GM21360 (cell line): ENCODE data around the gene EFHC2.

Source experiments
- ATAC-seq: cut with Tn5 transposase; IDR thresholded peaks from one replicate; pipeline ENCODE4 v1.9.1; 2021; ENCODE audit warnings: mild to moderate bottlenecking, moderate library complexity; ENCODE audit not compliant: unreplicated experiment

EFHC2 gene, protein sequence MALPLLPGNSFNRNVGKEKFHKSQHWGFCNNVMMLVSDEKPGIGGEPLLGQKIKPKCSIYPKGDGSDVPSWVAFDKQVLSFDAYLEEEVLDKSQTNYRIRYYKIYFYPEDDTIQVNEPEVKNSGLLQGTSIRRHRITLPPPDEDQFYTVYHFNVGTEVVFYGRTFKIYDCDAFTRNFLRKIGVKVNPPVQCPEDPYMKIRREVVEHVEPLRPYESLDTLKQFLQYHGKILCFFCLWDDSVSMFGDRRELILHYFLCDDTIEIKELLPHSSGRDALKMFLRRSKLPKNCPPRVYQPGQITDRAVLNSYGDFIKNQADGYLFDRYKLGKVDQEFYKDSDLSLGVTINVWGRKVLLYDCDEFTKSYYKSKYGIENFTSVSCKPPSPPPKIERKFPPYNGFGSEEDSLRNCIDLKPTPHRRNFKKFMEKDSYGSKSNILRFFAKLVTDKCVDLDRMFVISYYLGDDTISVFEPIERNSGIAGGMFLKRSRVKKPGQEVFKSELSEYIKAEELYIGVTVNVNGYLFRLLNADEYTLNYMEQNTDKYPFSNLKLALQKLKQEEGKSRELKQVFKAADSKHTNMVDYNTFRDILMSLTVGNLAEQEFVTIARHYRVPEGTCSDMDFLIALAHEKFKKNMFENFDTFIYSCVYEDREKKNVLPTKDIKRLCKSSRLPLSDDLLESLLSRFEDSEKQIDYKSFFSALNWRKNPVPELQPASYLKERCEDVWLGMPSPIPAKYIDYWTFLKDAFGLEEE

DNA sequence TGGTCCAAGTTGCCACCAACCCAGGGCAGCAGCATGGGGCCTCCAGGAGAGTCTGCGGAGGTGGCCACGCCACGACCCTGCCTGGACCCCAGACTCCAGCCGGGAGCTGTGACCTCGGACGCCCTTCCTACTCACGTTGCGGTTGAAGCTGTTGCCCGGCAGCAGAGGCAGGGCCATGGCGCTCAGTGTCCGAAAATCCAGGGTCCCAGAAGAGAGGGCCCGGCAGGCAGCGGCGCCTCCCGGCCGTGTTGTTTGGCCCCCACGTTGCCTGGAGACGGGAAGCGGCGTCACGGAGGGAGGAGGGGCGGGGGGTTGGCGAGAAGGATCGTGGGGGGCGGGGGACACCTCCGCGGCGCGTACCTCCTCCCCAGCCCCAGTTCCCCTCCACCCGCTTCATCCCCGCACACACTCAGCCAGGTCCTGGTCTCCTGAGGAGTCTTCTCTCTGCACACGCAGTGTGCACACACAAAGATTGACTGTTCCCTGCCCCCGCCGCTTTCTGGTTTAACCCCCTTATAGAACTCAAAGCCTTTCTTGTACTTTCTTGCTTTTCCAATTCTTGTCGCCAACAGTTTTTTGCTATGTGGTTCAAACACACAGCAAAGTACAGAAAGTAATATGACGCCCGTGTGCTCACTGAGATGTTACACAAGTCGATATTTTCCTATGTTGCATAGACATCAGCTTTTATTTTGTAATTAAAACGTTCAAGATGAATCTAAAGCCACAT is at the start of gene EFHC2:
Gene EFHC2, minus strand, starts transcription at position 261 of the 730 bp plus-strand sequence. Its CDS starts 84 bp downstream, at position 177.
- ATAC-seq: no peak

DNA sequence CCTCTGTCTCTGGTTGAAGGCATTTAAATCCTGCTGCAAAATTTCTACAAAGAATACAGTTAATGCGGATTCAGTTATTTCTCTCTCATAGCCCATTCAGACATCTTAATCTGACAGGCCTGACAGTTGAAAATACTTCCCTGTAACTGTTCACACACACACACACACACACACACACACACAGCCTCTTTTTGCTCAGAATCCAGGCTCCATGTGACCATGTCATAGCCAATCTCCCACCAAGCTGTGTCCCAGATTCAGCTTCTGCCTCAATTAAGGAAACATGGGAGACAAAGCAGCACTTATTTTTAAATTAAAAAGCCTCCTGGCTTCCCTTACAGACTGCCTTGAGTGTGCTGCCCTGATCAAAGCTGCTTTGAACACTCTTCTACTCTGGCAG is 49.3 kb upstream of the EFHC2 start:
- ATAC-seq: no peak

DNA sequence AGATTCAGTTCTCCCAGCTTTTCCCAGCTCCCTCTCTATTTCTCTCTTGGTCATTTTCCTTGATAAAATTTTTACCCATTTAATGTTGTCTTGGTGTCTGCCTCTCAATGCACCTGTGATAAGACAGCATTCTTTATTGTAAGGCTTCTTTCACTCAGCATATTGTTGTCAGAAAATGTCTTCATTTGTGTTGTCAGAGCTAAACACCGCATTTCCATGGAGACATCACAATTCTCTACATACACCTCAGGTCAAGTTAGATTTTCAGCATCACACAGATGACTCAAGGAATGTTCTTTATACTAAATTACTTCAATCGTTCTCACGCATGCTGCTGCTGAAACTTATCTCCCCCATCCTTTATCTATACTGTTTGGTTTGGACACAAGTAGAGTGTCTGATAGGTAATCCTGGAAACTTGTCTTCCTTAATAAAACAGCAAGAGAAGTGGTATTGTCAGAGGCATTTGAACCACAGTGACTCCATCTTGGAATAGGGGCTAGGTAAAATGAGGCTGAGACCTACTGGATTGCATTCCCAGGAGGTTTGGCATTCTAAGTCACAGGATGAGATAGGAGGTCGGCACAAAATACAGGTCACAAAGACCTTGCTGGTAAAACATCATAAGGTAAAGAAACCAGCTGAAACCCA is 41.3 kb upstream of the EFHC2 start:
- no peak for ATAC-seq

DNA sequence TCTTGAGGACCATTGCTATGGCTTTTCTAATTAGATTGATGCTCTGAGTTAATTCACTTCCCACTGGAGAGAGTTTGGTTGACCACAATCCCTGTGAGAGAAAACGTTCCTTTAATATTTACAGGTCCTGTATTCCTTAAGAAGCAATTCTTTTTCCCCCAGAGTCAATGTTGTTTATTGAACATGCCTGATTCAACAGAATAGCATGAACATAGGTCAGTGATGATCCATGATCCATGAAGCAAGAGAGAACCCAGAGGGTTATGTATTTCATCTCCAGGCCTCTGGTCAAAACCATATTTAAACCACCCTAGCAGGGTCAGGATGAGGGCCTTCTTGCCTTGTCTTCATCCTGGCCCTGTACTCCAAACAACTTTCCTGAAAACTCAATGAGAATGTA is 39.4 kb upstream of the EFHC2 start:
- ATAC-seq: no peak

DNA sequence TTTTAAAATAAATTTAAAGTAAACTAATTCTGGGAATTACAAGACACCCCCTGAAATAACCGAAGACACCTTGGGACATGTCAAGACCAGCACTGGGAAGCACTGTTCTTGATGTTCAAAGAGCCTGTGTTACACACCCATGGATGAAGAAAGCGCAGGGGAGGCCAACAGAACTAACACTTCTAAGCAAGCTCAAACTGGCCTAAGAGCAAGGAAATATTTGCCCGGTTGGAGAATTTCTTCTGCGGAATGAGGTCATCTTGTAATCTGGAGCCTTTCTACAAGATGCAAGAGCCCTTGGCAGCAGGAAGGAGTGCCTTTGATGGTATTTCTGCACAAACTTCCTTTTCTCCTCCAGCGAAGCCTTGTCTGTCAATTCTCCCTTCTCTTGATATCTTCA is 9.3 kb upstream of the EFHC2 start:
- ATAC-seq: no peak

DNA sequence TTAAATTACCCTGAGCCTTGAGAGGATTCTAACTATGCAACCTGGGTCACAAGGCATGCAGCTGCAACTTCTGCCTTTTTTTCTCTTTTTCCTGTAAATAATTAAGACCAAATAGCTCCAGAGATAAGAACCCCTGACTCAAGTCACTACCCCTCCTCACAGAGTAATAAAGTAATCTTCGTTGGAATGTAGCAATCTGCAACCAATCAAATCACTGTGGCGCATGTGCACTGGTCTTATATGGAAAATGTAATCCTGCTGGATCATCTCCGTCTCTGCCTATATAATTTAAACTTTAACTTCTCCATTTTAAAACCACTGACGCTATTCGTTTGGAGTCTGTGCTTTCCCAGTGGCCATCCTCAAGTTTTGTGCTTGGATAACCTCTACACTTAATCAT is 6.1 kb upstream of the EFHC2 start:
- ATAC-seq: no peak

DNA sequence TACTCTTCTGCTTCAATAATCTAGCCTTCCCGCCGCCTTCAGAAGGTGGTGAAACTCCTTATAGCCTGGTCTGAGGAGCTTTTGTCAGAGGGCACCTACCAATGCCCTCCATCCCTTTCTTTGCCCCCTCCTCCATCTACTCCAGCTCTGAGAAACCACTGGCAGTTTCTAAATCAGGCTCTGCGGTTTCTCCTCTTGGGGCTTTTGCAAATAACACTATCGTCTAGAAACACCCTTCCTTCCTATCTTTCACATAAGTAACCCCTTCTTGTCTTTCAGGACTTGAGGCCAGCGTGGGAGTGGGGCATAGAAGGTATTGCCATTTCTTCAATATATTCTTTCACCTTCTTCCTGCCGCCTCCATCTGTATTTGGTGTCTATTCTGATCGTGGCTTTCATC is 1.2 kb upstream of the EFHC2 start:
- ATAC-seq: no peak

DNA sequence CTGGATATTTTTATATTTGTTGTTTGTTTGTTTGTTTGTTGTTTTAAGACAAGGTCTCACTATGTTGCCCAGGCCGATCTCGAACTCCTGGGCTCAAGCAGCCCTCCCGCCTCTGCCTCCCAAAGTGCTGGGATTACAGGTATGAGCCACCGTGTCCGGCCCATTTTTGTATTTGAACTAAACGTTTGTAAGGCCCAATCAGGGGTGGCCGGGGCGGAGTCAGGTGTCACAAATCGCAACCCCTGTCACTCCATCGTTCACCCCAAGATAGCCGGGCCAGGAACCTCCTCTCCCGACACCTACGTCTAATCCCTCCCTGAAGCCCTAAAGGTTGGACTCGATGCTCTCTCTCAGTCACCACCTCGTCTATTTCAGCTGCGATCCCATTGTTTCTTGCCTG is 722 bp upstream of the EFHC2 start:
- ATAC-seq: no peak

DNA sequence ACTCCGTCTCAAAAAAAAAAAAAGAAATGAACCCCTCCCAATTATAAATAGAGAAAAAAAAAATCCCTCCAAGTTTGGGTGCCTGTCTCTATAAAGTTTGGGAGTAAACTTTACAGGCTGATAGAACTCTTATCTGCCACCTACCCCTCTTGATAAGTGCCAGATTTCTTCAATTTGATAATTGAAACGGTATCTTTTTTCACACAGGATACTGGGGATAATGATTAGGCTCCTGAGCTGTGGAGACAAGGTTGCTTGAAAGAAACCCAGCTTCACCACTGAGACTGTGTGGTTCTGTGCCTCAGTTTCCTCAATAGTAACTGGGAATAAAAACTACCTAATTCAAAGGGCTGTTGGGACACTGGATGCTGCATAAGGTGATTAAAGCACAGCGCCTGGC is 606 bp downstream of the EFHC2 start:
- ATAC-seq: no peak

DNA sequence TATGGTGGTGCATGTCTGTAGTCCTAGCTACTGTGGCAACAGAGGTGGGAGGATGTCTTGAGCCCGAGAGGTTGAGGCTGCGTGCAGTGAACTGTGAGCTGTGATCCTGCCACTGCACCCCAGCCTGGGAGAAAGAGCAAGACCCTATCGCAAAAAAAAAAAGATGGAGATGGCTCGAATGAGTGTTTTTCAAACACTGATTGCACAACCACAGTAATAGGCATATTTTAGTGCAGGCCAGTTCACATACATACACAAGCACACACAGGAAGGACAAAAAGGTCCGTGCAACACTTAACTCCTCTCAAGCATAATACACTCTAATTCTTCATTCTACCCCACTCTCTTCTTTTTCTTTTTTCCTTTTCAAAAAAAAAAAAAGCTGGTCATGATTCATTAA is 5.1 kb downstream of the EFHC2 start:
- ATAC-seq: no peak

DNA sequence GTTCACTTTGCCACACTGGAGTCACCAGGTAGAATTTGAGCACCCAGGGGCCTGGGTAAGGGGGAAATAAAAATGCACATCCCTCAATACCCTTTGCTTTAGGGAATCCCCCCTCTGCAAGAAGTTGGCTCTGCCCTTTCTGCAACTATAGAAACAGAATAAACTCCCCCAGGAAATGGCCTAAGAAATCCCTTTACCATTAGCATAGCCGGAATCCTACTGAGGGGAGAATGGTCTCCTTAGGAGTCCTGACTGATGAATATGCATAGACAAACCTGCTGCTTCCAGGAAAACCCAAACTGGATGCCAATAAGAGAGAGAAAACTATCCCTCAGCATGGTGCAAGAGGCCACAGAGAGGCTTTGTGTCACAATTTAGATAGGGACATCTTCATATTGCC is 11.0 kb downstream of the EFHC2 start:
- no peak for ATAC-seq

DNA sequence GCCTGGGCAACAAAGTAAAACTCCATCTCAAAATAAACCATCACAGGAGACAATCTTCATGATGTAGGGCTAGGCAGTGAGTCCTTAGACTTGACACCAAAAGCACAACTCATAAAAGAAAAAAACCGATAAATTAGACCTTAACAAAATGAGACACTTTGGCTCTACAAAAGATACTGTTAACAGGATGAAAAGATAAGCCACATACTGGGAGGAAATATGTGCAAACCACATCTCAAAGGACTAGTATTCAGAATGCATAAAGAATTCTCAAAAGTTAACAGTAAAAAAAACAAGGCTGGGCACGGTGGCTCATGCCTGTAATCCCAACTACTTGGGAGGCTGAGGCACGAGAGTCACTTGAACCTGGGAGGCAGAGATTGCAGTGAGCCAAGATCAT is 13.2 kb downstream of the EFHC2 start:
- ATAC-seq: no peak

DNA sequence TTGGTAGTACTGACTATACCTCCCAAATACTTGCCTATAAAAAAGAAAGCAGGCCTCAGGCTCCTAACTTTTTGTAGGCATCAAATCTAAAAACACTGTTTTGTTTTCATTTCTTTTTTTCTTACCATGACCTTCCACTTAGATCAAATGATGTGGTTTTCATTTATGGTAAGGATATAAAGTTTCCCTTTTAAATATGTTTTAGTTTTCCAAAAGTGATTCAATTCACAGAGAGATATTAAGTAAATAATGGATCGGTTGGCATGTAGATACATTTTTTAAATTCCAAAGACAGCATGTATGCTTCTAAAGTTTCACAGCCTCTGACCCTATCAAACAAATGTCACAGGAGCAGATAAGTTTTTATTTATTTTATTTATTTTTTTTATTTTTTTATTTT is 23.9 kb downstream of the EFHC2 start:
- ATAC-seq: no peak

DNA sequence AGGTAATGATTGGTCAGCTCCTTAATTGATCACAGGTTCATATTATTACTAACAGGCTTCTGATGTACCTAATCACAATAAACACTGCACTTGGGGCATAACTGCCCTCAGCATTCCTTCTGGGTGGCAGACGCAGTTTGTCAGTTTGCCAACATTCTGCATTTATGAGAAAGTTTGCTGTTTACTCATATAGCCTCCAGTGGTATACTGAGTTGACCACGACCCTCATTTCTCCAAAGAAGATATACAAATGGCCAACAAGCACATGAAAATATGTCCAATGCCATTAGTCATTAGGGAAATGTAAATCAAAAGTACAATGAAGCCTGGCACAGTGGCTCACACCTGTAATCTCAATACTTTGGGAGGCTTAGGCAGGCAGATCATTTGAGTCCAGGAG is 26.3 kb downstream of the EFHC2 start:
- ATAC-seq: no peak

DNA sequence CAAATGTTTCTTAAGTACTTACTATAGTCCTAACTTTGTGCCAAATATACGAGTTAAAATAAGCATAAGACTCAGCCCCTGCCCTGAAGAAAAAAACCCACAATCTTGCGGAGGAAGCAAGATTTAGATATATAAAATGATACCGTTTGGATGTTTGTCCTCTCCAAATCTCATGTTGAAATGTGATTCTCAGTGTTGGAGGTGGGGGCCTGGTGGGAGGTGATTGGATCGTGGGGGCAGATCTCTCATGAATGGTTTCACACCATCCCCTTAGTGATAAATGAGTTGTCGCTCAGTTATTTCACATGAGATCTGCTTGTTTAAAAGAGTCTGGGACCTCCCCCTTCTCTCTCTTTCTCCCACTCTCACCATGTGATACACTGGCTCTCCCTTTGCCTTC is 28.7 kb downstream of the EFHC2 start:
- ATAC-seq: no peak

DNA sequence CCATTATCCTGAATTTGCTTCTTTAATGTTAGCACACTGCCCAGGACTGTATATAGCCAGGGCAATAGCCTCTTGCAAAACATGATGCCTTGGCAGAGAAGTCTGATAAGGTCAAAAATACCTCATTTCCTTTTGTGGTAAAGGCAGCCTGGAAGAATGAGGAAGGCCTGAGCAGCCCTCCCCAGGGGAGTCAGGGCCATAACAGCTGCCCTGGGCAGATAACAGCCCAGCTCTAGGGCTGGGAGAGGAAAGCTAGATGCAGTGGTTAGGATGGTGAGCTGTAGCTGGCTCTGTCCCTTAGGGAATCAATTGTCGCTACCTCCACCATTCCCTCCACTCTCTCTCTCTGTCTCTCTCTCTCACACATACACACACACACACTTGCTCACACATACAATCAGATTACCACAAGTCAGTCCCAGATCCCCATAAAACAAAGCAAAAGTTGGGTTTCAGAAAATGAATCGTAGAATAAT is 29.2 kb downstream of the EFHC2 start:
- ATAC-seq: no peak

DNA sequence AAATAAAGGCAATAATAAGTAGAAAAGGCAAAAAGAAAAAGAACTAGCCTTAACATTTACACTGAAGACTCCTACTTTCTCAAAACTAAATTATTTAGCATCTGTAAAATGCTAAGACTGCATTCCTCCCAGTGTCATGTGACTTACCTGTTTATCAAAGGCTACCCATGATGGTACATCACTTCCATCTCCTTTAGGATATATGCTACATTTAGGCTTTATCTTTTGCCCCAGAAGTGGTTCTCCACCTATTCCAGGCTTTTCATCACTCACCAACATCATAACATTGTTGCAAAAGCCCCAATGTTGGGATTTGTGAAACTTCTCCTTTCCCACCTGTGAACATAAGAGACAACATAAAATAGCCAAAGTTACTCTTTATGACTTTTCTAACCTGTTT is 31.1 kb downstream of the EFHC2 start:
- ATAC-seq: no peak

DNA sequence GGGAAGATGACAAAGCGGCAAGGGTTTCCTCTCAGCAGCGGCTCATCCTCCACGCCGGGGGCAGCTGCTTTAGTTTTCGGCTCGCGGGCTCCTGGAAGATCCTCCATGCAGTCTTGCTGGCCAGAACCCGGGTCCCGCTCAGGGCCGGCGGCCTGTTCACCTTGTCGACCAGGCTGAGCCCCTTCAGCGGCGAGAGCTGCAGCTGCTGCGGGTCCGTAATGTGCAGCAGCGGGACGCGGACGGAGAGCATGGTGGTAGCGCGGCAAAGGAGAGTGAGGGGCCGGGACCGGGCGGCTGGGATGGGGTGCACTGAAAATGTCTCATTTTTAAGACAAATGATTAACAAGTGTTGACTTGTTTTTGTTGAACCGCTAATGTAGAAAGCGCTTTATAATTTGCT is 33.2 kb downstream of the EFHC2 start:
- ATAC-seq: no peak

DNA sequence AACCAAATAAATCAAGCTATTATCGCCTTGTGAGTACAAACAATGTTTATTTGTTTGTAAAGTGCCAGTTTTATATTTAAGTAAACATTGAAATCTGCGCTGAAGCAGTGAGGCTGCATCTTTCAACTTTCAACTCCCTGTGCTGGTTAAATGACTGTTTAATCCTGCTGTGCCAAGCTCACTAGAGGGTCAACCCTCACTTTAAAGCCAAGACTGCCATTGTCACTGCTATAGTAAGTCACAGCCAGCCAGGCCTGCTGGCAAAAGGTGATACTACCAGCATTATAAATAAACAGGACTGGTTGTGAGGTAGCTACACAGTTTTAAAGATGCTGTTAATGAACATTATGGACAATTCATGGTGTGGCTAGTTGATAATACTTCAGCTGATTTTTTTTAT is 34.6 kb downstream of the EFHC2 start:
- no peak for ATAC-seq

DNA sequence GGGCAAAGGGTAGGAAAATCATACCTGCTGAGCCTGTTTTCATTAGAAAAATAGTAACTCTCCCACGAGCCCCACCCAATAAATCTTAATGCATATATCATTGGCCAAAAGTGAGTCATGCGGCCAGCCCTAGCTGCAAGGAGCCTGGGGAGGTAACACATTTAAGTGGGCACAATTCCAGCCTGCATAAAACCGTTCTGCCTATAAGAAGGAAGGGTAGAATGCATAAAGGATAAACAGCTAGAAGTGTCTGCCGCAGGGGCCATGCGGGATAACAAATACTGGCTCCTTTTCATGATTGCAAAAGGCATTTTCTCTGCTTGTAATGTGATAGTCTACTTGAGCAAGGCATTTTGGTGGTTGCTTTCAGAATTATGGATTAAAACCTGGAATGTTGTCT is 37.1 kb downstream of the EFHC2 start:
- no peak for ATAC-seq

DNA sequence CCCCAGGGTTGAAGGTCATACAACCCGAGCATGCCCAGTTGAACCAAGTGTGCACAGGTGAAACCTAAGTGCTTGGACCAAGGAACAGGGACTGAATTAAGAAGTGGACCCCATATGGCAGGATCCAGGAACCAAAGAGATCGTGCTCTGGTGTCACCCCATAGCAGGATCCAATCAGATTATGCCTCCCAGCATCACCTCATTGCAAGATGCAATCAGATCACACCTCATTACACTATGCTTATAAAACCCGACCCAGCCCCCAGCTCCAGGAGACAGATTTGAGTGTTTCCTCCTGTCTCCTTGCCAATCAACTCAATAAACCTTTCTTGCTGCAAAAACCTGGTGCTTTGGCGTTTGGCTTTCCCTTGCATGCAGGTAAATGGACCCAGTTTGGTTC is 37.6 kb downstream of the EFHC2 start:
- ATAC-seq: no peak
